ENCODE data around the gene PARD3B. TPM values are rescaled to one million over a fixed set of nuclear protein-coding genes. Genes with fewer than 3 reads are reported as not detected.
A peak's percentile ranks its signal among the peaks of the same experiment; 100 is the strongest.

Gene PARD3B
- total and polyA plus RNA-seq, 7 donors, result 3.2 to 64.0 (median 42.5) TPM

DNA sequence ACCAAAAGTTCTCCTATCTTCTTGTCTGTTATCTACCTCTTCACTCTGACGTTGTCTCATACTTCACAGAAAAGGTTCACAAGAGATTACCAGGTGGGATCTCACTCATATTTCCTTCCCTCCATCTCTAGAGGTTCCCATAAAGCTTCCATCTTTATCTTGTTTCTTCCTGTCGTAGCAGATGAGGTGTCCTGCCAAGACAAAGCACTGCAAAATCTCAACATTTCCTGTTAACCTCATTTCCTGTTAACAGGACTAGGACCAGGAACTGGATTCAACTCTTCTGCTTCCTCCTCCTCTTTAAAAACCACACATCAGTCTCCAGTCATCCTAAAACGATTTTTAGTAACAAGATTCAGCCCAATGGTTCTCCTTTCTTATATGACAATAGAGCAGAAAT lies 624.2 kb downstream of the PARD3B start:
- H3K4me3 ChIP-seq, result no peak overlapping the region
- no peaks in the 10 kb centered on the region for H3K9me3 ChIP-seq
- H3K4me1 ChIP-seq, result peaks cover 0 to 21% (median 9%) of the 10 kb centered on the region in 4 donors
- no peak overlapping the region for H3K27ac ChIP-seq
- no peak for TF ChIP-seq EP300 (IDR thresholded peaks at IDR 0.05)
- no peak for TF ChIP-seq POLR2AphosphoS5 (IDR thresholded peaks at IDR 0.05)
- TF ChIP-seq, protein P1, sequence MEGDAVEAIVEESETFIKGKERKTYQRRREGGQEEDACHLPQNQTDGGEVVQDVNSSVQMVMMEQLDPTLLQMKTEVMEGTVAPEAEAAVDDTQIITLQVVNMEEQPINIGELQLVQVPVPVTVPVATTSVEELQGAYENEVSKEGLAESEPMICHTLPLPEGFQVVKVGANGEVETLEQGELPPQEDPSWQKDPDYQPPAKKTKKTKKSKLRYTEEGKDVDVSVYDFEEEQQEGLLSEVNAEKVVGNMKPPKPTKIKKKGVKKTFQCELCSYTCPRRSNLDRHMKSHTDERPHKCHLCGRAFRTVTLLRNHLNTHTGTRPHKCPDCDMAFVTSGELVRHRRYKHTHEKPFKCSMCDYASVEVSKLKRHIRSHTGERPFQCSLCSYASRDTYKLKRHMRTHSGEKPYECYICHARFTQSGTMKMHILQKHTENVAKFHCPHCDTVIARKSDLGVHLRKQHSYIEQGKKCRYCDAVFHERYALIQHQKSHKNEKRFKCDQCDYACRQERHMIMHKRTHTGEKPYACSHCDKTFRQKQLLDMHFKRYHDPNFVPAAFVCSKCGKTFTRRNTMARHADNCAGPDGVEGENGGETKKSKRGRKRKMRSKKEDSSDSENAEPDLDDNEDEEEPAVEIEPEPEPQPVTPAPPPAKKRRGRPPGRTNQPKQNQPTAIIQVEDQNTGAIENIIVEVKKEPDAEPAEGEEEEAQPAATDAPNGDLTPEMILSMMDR (IDR thresholded peaks at IDR 0.05), result no peak
- no peak for TF ChIP-seq POLR2A (IDR thresholded peaks at IDR 0.05)
- WGBS, 2 donors, result 65 to 80% methylated on average over 3 of the region's 3 CpGs
- DNase-seq, result no peak
- H3K27me3 ChIP-seq, result no peaks in the 10 kb centered on the region
- no peaks in the 10 kb centered on the region for H3K36me3 ChIP-seq
- intact Hi-C loops (cut with DNase I), result no loop called here

DNA sequence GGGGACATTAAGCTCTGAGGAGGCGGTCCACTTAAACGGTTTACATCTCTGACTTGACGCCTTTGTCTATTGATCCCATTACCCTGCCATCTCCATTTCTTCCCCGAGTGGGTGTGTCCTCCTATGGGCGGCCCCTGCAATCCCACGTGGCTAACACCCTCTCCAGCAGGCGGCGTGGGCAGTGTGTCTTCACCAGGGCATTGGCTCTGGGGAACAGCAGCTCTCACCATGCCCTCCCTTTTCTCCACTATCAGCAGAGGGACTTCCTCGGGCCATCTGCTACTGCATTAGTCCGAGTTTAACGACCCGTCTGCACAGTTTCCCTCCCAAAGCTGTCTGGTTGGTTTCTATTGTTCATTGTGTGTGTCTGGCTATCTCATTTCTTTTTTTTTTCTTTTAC lies 625.1 kb downstream of the PARD3B start:
- 94% methylated on average over 12 of the region's 12 CpGs for WGBS, 2 donors
- no peak for DNase-seq
- H3K4me1 ChIP-seq, result peaks cover 0 to 31% (median 15%) of the 10 kb centered on the region in 4 donors
- H3K9me3 ChIP-seq, result no peaks in the 10 kb centered on the region
- H3K4me3 ChIP-seq, result no peak overlapping the region
- no peaks in the 10 kb centered on the region for H3K27me3 ChIP-seq
- TF ChIP-seq POLR2A (IDR thresholded peaks at IDR 0.05) (no peak), POLR2AphosphoS5 (IDR thresholded peaks at IDR 0.05) (no peak), EP300 (IDR thresholded peaks at IDR 0.05) (no peak)
- TF ChIP-seq, protein P1 (IDR thresholded peaks at IDR 0.05), result no peak
- intact Hi-C loops (cut with DNase I), result no loop called here
- no peaks in the 10 kb centered on the region for H3K36me3 ChIP-seq
- H3K27ac ChIP-seq, result no peak overlapping the region

DNA sequence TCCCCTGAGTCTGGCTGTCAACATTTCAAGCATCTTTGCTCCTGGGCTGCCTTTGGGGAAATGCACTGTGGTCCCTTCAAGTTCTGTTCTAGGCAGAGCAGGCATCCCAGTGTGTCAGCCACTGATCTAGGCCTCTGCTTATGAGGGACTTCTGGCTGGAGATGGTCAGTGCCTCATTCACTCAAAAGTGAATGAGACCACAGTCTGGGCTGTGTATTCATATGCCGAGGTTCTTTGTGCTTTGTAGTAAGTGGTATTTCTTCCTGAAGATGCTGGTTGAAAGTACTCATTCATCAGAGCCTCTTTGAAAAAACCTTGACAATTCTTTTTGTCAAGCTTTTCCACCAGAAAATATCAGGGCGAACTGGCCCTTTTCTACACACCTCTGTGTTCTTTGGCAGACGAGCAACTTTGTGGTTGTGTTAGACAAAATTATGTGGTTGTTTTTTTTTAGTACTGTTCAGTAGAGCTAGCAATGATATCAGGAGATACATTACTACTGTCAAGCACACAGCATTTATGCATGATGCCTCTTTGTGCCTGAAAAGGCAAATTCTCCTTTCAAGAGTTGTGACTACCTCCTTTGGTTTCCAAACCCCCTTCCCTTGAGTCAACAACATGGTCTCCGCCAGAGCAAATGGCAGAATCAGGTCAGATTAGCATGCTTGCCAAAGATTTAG lies 626.1 kb downstream of the PARD3B start:
- no peak overlapping the region for H3K27ac ChIP-seq
- no peaks in the 10 kb centered on the region for H3K9me3 ChIP-seq
- TF ChIP-seq EP300 (IDR thresholded peaks at IDR 0.05), result no peak
- TF ChIP-seq POLR2A (IDR thresholded peaks at IDR 0.05), result no peak
- TF ChIP-seq, protein P1 (IDR thresholded peaks at IDR 0.05), result no peak
- TF ChIP-seq POLR2AphosphoS5 (IDR thresholded peaks at IDR 0.05), result no peak
- no peaks in the 10 kb centered on the region for H3K36me3 ChIP-seq
- no peak for DNase-seq
- intact Hi-C loops (cut with DNase I), result no loop called here
- peaks cover 0 to 41% (median 19%) of the 10 kb centered on the region in 4 donors for H3K4me1 ChIP-seq
- WGBS, 2 donors, result 85 to 92% methylated on average over 4 of the region's 4 CpGs
- no peaks in the 10 kb centered on the region for H3K27me3 ChIP-seq
- no peak overlapping the region for H3K4me3 ChIP-seq

DNA sequence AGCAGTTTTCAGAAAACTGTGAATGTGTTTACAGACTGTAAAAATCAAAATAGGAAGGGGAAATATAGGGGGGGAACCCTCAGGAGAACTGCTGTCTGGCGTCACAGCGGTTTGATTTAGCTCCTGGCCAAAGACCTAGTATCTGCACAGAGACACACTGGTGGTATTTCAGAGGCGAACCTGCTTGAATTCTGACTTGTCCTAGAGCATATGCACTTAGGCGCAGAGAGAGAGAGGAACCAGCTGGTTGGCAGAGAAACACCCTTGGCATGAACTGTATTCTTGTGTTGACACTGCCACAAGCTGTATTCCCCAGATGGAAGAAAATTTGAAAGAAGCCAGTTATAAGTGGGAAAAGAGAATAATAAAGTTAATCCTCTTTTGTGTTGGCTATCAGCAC lies 630.6 kb downstream of the PARD3B start:
- Histone ChIP-seq H3K4me3 (no peak overlapping the region), H3K4me1 (peaks cover 0 to 32% (median 16%) of the 10 kb centered on the region in 4 donors), H3K36me3 (peaks cover 0 to 4% (median 0%) of the 10 kb centered on the region in 4 donors), H3K9me3 (no peaks in the 10 kb centered on the region), H3K27ac (peak overlapping the region in 2 of 4 donors; percentile 15 to 25), H3K27me3 (no peaks in the 10 kb centered on the region)
- DNase-seq, result no peak
- TF ChIP-seq EP300 (IDR thresholded peaks at IDR 0.05), result no peak
- TF ChIP-seq POLR2AphosphoS5 (IDR thresholded peaks at IDR 0.05), result no peak
- TF ChIP-seq POLR2A (IDR thresholded peaks at IDR 0.05), result no peak
- TF ChIP-seq, protein P1 (IDR thresholded peaks at IDR 0.05), result no peak
- intact Hi-C loops (cut with DNase I), result no loop called here
- 88 to 97% methylated on average over 4 of the region's 4 CpGs for whole genome bisulfite sequencing, 2 donors

All from sigmoid colon (tissue), 7 donors.